ENCODE results near the gene AGTRAP. TPM values are rescaled to one million over a fixed set of nuclear protein-coding genes. Genes with fewer than 3 reads are reported as not detected.
A peak's percentile ranks its signal among the peaks of the same experiment; 100 is the strongest.

AGTRAP gene
- total RNA-seq, 1 experiment from 2014 or later, result 30.4 TPM

- TF ChIP-seq CTCF (IDR thresholded peaks at IDR 0.05; ENCODE audit: unreplicated experiment), result no peak
- CTCF ChIA-PET, result no interaction called here
- no peak for DNase-seq
- H3K4me1 Mint-ChIP-seq (ENCODE audit: low read depth, unreplicated experiment), result peaks cover 7% of the 10 kb centered on the region
- no peak overlapping the region for H3K4me3 Mint-ChIP-seq (ENCODE audit: low read depth, unreplicated experiment)
- peaks cover 4% of the 10 kb centered on the region for H3K36me3 Mint-ChIP-seq (ENCODE audit: insufficient read depth, unreplicated experiment)
- peaks cover 20% of the 10 kb centered on the region for H3K27me3 Mint-ChIP-seq (ENCODE audit: unreplicated experiment)
- no TSS peak for BruUV-seq (replicated peaks)
- intact Hi-C loops (cut with micrococcal nuclease; ENCODE audit: unreplicated experiment), result no loop called here
- no peaks in the 10 kb centered on the region for H3K9me3 Mint-ChIP-seq (ENCODE audit: low read depth, unreplicated experiment)
- H3K27ac Mint-ChIP-seq (ENCODE audit: unreplicated experiment), result no peak overlapping the region
These were observed 31.1 kb upstream of the AGTRAP start for GRCh38 chr1:11704691-11705475.

GRCh38 chr1:11705596-11705995, 30.3 kb upstream of the AGTRAP start:
- H3K4me3 Mint-ChIP-seq (ENCODE audit: low read depth, unreplicated experiment), result no peak overlapping the region

GRCh38 chr1:11706292-11706691, 29.6 kb upstream of the AGTRAP start:
- DNase-seq, result no peak
- Mint-ChIP-seq H3K4me3 (ENCODE audit: low read depth, unreplicated experiment) (no peak overlapping the region), H3K4me1 (ENCODE audit: low read depth, unreplicated experiment) (peaks cover 7% of the 10 kb centered on the region), H3K36me3 (ENCODE audit: insufficient read depth, unreplicated experiment) (peaks cover 4% of the 10 kb centered on the region), H3K27ac (ENCODE audit: unreplicated experiment) (no peak overlapping the region), H3K27me3 (ENCODE audit: unreplicated experiment) (peaks cover 20% of the 10 kb centered on the region), H3K9me3 (ENCODE audit: low read depth, unreplicated experiment) (no peaks in the 10 kb centered on the region)
- intact Hi-C loops (cut with micrococcal nuclease; ENCODE audit: unreplicated experiment), result no loop called here
- CTCF ChIA-PET, result no interaction called here
- no peak for TF ChIP-seq CTCF (IDR thresholded peaks at IDR 0.05; ENCODE audit: unreplicated experiment)
- BruUV-seq (replicated peaks), result no TSS peak

More at GRCh38 chr1:11705596-11705995, 30.3 kb upstream of the AGTRAP start:
- H3K27me3 Mint-ChIP-seq (ENCODE audit: unreplicated experiment), result peaks cover 20% of the 10 kb centered on the region
- CTCF ChIA-PET, result no interaction called here
- no peak overlapping the region for H3K27ac Mint-ChIP-seq (ENCODE audit: unreplicated experiment)
- no TSS peak for BruUV-seq (replicated peaks)
- peaks cover 4% of the 10 kb centered on the region for H3K36me3 Mint-ChIP-seq (ENCODE audit: insufficient read depth, unreplicated experiment)
- H3K4me1 Mint-ChIP-seq (ENCODE audit: low read depth, unreplicated experiment), result peaks cover 7% of the 10 kb centered on the region
- H3K9me3 Mint-ChIP-seq (ENCODE audit: low read depth, unreplicated experiment), result no peaks in the 10 kb centered on the region
- DNase-seq, result no peak
- intact Hi-C loops (cut with micrococcal nuclease; ENCODE audit: unreplicated experiment), result no loop called here
- TF ChIP-seq CTCF (IDR thresholded peaks at IDR 0.05; ENCODE audit: unreplicated experiment), result no peak

- intact Hi-C loops (cut with micrococcal nuclease; ENCODE audit: unreplicated experiment), result no loop called here
- BruUV-seq (replicated peaks), result no TSS peak
- H3K27me3 Mint-ChIP-seq (ENCODE audit: unreplicated experiment), result peaks cover 30% of the 10 kb centered on the region
- peak; percentile 56 for DNase-seq
- H3K36me3 Mint-ChIP-seq (ENCODE audit: insufficient read depth, unreplicated experiment), result peaks cover 4% of the 10 kb centered on the region
- no peak overlapping the region for H3K27ac Mint-ChIP-seq (ENCODE audit: unreplicated experiment)
- H3K4me1 Mint-ChIP-seq (ENCODE audit: low read depth, unreplicated experiment), result peaks cover 7% of the 10 kb centered on the region
- CTCF ChIA-PET, result interaction anchor here (1.0 to 1.5 kb wide), 2 partner anchors 12 to 44 kb away, joined by 5 to 8 read pairs; partner anchors contain the start of gene FBXO6
- H3K9me3 Mint-ChIP-seq (ENCODE audit: low read depth, unreplicated experiment), result no peaks in the 10 kb centered on the region
- no peak overlapping the region for H3K4me3 Mint-ChIP-seq (ENCODE audit: low read depth, unreplicated experiment)
- TF ChIP-seq CTCF (IDR thresholded peaks at IDR 0.05; ENCODE audit: unreplicated experiment), result no peak
These were observed 28.2 kb upstream of the AGTRAP start for GRCh38 chr1:11707621-11708276.
